HepG2 (cell line): ENCODE measurements around the gene GNG3. TPM values are rescaled to one million over a fixed set of nuclear protein-coding genes. Genes with fewer than 3 reads are reported as not detected.

Experiments
- DNMT1 ChIP-seq: sonication (generic); formaldehyde crosslinking; IDR thresholded peaks from 2 replicates; pipeline ENCODE4 v1.5.1; 2020; ENCODE audit warnings: mild to moderate bottlenecking, missing genetic modification reagents
- EED ChIP-seq: sonication (generic); formaldehyde crosslinking; IDR thresholded peaks from 2 replicates; pipeline ENCODE4 v1.5.0; 2020; ENCODE audit warnings: mild to moderate bottlenecking, missing genetic modification reagents
- GLMP ChIP-seq: sonication (generic); formaldehyde crosslinking; IDR thresholded peaks from 2 replicates; pipeline ENCODE4 v1.9.0; 2021; ENCODE audit warnings: missing genetic modification reagents, mild to moderate bottlenecking, borderline replicate concordance
- GMEB2 ChIP-seq: IDR thresholded peaks from 2 replicates; pipeline ENCODE4 v1.6.1; 2016; ENCODE audit warnings: missing biosample characterization, missing genetic modification reagents, low read depth
- HNF4G ChIP-seq, 2 experiments: sonication (generic) in 1 of 2; formaldehyde crosslinking in 1 of 2; IDR thresholded peaks; 2 replicates each; pipeline versions ENCODE4 v1.4.0 to v1.6.1; 2011 to 2020; ENCODE audit warnings: borderline replicate concordance in 2 of 2, low read depth in 2 of 2, mild to moderate bottlenecking in 2 of 2, low read length in 1 of 2, missing genetic modification reagents in 1 of 2, moderate library complexity in 1 of 2
- KAT2B ChIP-seq: fragments of 150-350 bp; IDR thresholded peaks from 2 replicates; pipeline ENCODE4 v1.6.1; 2014; ENCODE audit warnings: low read depth, low read length, borderline replicate concordance
- MAF1 ChIP-seq: sonication (generic); formaldehyde crosslinking; IDR thresholded peaks from 2 replicates; pipeline ENCODE4 v1.5.0; 2020; ENCODE audit warnings: missing genetic modification reagents, borderline replicate concordance
- PRMT3 ChIP-seq: sonication (generic); formaldehyde crosslinking; IDR thresholded peaks from 2 replicates; pipeline ENCODE4 v1.8.1; 2022; ENCODE audit warnings: low read depth, mild to moderate bottlenecking, moderate library complexity, missing genetic modification reagents, borderline replicate concordance
- RFX1 ChIP-seq: fragments of 450-650 bp; IDR thresholded peaks from 2 replicates; pipeline ENCODE4 v1.6.1; 2017
- SIX4 ChIP-seq: sonication (generic); formaldehyde crosslinking; IDR thresholded peaks from 2 replicates; pipeline ENCODE4 v1.4.0; 2020; ENCODE audit warnings: missing genetic modification reagents
- ZBTB37 ChIP-seq: sonication (generic); formaldehyde crosslinking; IDR thresholded peaks from 2 replicates; pipeline ENCODE4 v1.4.0; 2020; ENCODE audit warnings: mild to moderate bottlenecking, missing genetic modification reagents
- ZC3H4 ChIP-seq: sonication (generic); formaldehyde crosslinking; IDR thresholded peaks from 2 replicates; pipeline ENCODE4 v1.4.0; 2020; ENCODE audit warnings: missing genetic modification reagents, borderline replicate concordance
- ZGPAT ChIP-seq: IDR thresholded peaks from 2 replicates; pipeline ENCODE4 v1.6.1; 2016; ENCODE audit warnings: mild to moderate bottlenecking
- ZNF256 ChIP-seq: sonication (generic); formaldehyde crosslinking; conservative IDR thresholded peaks from 2 replicates; pipeline ENCODE4 v1.4.0; 2020; ENCODE audit warnings: missing genetic modification reagents
- ZNF451 ChIP-seq: sonication (generic); formaldehyde crosslinking; IDR thresholded peaks from 2 replicates; pipeline ENCODE4 v1.5.0; 2020; ENCODE audit warnings: mild to moderate bottlenecking, missing genetic modification reagents
- ZNF501 ChIP-seq: sonication (generic); formaldehyde crosslinking; IDR thresholded peaks from 2 replicates; pipeline ENCODE4 v1.5.1; 2020; ENCODE audit warnings: mild to moderate bottlenecking, moderate library complexity, missing genetic modification reagents
- ZNF776 ChIP-seq: sonication (generic); formaldehyde crosslinking; IDR thresholded peaks from 2 replicates; pipeline ENCODE4 v1.4.0; 2020; ENCODE audit warnings: mild to moderate bottlenecking, missing genetic modification reagents
- ZNF784 ChIP-seq: sonication (generic); formaldehyde crosslinking; IDR thresholded peaks from 2 replicates; pipeline ENCODE4 v1.5.1; 2020; ENCODE audit warnings: missing genetic modification reagents, mild to moderate bottlenecking, borderline replicate concordance
- polyA plus RNA-seq, 8 experiments: library from polyadenylated mRNA; depleted of rRNA in 3 of 8; stranded (reverse) in 7 of 8; unstranded in 1 of 8; fragments of >200 nt; fragmentation: Illumina TruSeq in 4 of 8; extraction: Trizol in 4 of 8; gene quantifications; 2 replicates each; pipeline versions ENCODE4 v1.2.1 to v1.2.3, GENCODE V29; 2011 to 2016; ENCODE audit warnings: low read depth in 4 of 8, missing spikeins in 1 of 8, mixed read lengths in 1 of 8; ENCODE audit not compliant: insufficient read depth in 1 of 8
- total RNA-seq, 5 experiments: library from RNA; depleted of rRNA; stranded (reverse); fragments of >200 nt; fragmentation: Illumina TruSeq; extraction: Trizol; gene quantifications; 2 replicates each; pipeline ENCODE4 v1.2.3, GENCODE V29; 2016; ENCODE audit warnings: low read depth in 1 of 5
- TF ChIP-seq, protein P1 (sequence below): sonication (generic); formaldehyde crosslinking; IDR thresholded peaks from 2 replicates; pipeline ENCODE4 v1.5.1; 2020; ENCODE audit warnings: missing genetic modification reagents, mild to moderate bottlenecking, borderline replicate concordance

The GNG3 gene
- total and polyA plus RNA-seq, 2 of the 13 experiments (the other 11 are each of a cell fraction or from before 2014, with no cell fraction given): not detected

GRCh38 chr11:62705880-62706849 is 1.3 kb upstream of the GNG3 start (continued):
- no peak for TF ChIP-seq ZNF451 (CRISPR knock-in tag)
- TF ChIP-seq GMEB2 (CRISPR knock-in tag): no peak
- peak; percentile 36; the same call in 1 of the 2 replicates for TF ChIP-seq ZNF784 (CRISPR knock-in tag)
- no peak for TF ChIP-seq SIX4 (CRISPR knock-in tag)
- TF ChIP-seq ZGPAT (CRISPR knock-in tag): peak; percentile 39; the same call in 1 of the 2 replicates
- no peak for TF ChIP-seq KAT2B
- 0 out of 2 replicates have a peak, but pooled peaks have one; percentile 59 for TF ChIP-seq ZNF776 (CRISPR knock-in tag)
- no peak for TF ChIP-seq ZNF256 (CRISPR knock-in tag)
- peak; percentile 78 for TF ChIP-seq ZNF501
- no peak for TF ChIP-seq HNF4G (IDR thresholded peaks at IDR 0.05; ENCODE audit: borderline replicate concordance, low read depth, low read length)
- no peak for TF ChIP-seq HNF4G (CRISPR knock-in tag; IDR thresholded peaks at IDR 0.05; ENCODE audit: borderline replicate concordance, low read depth)
- TF ChIP-seq ZBTB37 (CRISPR knock-in tag): no peak
- TF ChIP-seq, protein P1, sequence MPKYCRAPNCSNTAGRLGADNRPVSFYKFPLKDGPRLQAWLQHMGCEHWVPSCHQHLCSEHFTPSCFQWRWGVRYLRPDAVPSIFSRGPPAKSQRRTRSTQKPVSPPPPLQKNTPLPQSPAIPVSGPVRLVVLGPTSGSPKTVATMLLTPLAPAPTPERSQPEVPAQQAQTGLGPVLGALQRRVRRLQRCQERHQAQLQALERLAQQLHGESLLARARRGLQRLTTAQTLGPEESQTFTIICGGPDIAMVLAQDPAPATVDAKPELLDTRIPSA (CRISPR knock-in tag): no peak
- TF ChIP-seq RFX1: peak; percentile 90
- no peak for TF ChIP-seq EED (CRISPR knock-in tag)
- TF ChIP-seq DNMT1 (CRISPR knock-in tag): no peak
- no peak for TF ChIP-seq GLMP (CRISPR knock-in tag)
- no peak for TF ChIP-seq PRMT3
- no peak for TF ChIP-seq MAF1
- TF ChIP-seq ZC3H4 (CRISPR knock-in tag): no peak
